Mesodermal cell (in vitro differentiated cells): ENCODE measurements around the gene MAD1L1.

Experiments
- H3K27ac ChIP-seq: 2 replicates; pipeline ENCODE4 v1.7.0; 2013; ENCODE audit warnings: mild to moderate bottlenecking, low read depth, low read length, moderate library complexity; ENCODE audit not compliant: severe bottlenecking
- H3K36me3 ChIP-seq: 2 replicates; pipeline ENCODE4 v1.7.1; 2013; ENCODE audit warnings: mild to moderate bottlenecking, low read length, moderate library complexity; ENCODE audit not compliant: control insufficient read depth, insufficient read depth
- H3K4me1 ChIP-seq: one replicate; pipeline ENCODE4 v1.7.1; 2013; ENCODE audit warnings: mild to moderate bottlenecking, low read length; ENCODE audit not compliant: insufficient read depth, control insufficient read depth, poor library complexity, severe bottlenecking
- H3K4me3 ChIP-seq: 2 replicates; pipeline ENCODE4 v1.7.0; 2013; ENCODE audit warnings: low read length, control low read depth, mild to moderate bottlenecking; ENCODE audit not compliant: insufficient read depth, poor library complexity, severe bottlenecking; ENCODE audit errors: extremely low read depth
- H3K9me3 ChIP-seq: 2 replicates; pipeline ENCODE4 v1.7.1; 2013; ENCODE audit warnings: mild to moderate bottlenecking, low read length, moderate library complexity; ENCODE audit not compliant: control insufficient read depth
- WGBS, 2 experiments: methylation state at CpG; one replicate each; pipeline ENCODE4 v1.1.5; 2013; ENCODE audit warnings: missing lambda C conversion rate in 2 of 2; ENCODE audit not compliant: insufficient coverage in 2 of 2; 5-methylcytosine and 5-hydroxymethylcytosine counted together

MAD1L1 gene

DNA sequence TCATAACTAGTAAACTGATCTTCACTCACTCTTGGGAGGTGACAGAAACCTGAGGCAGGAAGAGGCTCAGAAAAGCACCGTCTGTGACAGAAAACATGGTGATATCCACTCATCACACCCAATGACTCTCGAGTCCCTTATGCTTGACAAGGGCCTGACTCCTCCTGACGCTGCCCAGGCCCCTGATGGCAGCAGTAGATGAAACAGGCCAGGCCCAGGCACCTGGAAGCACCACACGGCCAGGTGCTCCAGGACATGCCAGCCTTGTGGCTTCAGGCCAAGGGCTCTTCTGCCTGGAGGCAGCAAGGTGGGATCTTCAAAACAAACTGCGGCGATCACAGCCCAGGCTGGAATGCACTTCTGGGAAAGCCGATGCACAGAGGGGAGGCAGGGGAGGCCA, 89.3 kb downstream of the MAD1L1 start:
- Histone ChIP-seq H3K4me3 (no peak overlapping the region), H3K4me1 (peaks cover 2% of the 10 kb centered on the region), H3K36me3 (peaks cover 39% of the 10 kb centered on the region), H3K9me3 (no peaks in the 10 kb centered on the region), H3K27ac (no peak overlapping the region)
- 95 to 98% methylated on average over 7 of the region's 7 CpGs for WGBS, 2 experiments

DNA sequence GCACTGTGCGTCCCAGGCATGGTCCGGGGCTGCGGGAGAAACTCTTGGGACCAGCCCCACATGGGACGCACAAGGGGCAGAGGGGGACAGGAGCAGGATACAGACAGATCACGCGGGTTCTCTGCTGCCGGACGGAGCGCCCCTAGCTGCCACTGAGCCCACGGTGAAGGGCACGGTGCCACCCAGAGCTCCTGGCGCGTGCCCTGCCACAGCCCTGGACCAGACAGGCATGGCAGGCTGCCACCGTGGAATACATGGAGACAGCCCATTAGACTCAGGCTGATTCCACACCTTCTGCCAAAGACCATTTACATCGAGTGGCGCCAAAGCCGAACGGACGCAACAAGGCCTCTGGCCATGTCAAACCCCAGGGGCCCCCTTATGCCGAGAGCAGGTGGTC, 90.4 kb downstream of the MAD1L1 start:
- Histone ChIP-seq H3K4me1 (peaks cover 4% of the 10 kb centered on the region), H3K4me3 (no peak overlapping the region), H3K36me3 (peaks cover 34% of the 10 kb centered on the region), H3K27ac (no peak overlapping the region), H3K9me3 (no peaks in the 10 kb centered on the region)
- 98% methylated on average over 18 to 20 of the region's 20 CpGs for WGBS, 2 experiments

GRCh38 chr7:2141651-2142050, 91.1 kb downstream of the MAD1L1 start:
- Histone ChIP-seq H3K4me1 (peaks cover 4% of the 10 kb centered on the region), H3K36me3 (peaks cover 35% of the 10 kb centered on the region), H3K27ac (no peak overlapping the region), H3K4me3 (no peak overlapping the region), H3K9me3 (no peaks in the 10 kb centered on the region)
- 94 to 96% methylated on average over 14 of the region's 14 CpGs for WGBS, 2 experiments

- WGBS, 2 experiments = 94 to 95% methylated on average over 16 to 17 of the region's 17 CpGs
- H3K36me3 ChIP-seq = peaks cover 35% of the 10 kb centered on the region
- no peaks in the 10 kb centered on the region for H3K9me3 ChIP-seq
- peaks cover 4% of the 10 kb centered on the region for H3K4me1 ChIP-seq
- no peak overlapping the region for H3K27ac ChIP-seq
- H3K4me3 ChIP-seq = no peak overlapping the region
Measured at GRCh38 chr7:2141021-2141410, 91.7 kb downstream of the MAD1L1 start.

- H3K9me3 ChIP-seq = no peaks in the 10 kb centered on the region
- H3K36me3 ChIP-seq = peaks cover 35% of the 10 kb centered on the region
- no peak overlapping the region for H3K4me3 ChIP-seq
- 90 to 97% methylated on average over 16 to 17 of the region's 21 CpGs for WGBS, 2 experiments
- peaks cover 4% of the 10 kb centered on the region for H3K4me1 ChIP-seq
- no peak overlapping the region for H3K27ac ChIP-seq
Measured at GRCh38 chr7:2140216-2141020, 92.3 kb downstream of the MAD1L1 start.

DNA sequence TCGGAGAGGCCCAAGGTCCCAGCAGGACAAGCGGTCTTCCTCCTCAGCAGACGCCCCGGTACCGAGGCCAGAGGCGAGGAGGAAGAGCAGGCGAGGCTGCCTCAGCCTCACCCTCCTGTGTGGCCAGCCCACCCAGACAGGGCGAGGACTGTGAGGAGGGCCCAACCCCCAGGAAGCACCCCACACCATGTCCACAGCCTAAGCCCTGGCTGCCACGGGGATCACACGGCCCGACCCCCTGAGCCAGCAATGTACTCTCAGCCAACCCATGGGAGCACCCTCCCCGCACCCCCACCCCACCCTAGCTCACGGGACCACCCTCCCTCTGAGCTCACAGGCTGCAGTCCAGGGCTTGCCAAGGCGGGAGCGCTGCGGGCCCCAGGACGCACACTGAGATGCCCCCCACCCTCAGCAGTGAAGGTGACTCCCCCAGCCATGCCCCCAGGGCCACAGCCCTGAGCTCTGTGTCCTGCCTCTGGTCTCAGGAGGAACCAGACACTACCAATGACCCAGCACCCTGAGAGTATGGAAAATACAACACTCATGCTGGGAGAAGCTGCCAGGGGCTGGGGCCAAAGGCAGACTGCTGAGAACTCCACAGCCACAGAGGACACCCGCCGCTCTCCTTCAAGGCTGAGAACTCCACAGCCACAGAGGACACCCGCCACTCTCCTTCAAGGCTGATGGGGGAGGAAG, 93.6 kb downstream of the MAD1L1 start:
- Histone ChIP-seq H3K27ac (no peak overlapping the region), H3K4me3 (no peak overlapping the region), H3K9me3 (no peaks in the 10 kb centered on the region), H3K36me3 (peaks cover 39% of the 10 kb centered on the region), H3K4me1 (peaks cover 4% of the 10 kb centered on the region)
- 93 to 95% methylated on average over 11 to 12 of the region's 20 CpGs for WGBS, 2 experiments

DNA sequence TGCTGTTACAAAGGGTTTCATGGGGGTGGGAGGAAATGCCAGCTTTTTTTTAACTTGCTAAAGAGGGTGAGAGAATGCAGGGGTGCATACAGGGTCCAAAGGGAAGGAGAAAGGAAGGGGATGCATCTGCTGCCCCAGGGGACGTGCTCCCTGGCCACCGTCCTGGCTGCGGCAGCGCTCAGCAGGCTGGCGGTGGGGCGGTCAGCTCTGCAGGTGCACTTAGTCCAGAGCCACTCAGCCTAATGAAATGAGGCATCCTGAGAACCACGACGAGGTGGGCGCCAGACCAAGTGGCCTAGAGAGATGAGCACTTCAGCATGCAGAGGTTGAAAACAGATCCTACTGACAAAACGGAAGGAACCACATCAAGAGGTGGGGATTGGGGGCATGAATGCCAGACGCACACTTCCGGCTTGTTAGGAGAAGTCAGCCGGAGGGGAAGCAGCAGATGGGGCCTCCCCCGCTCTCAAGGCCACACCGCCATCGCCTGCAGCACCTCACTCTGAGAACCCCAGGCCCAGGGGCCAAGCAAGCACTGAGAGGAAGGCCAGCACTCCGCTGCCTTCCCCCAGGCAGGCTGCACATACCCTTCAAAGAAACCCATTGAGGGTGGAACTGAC, 94.5 kb downstream of the MAD1L1 start:
- H3K27ac ChIP-seq = no peak overlapping the region
- no peak overlapping the region for H3K4me3 ChIP-seq
- H3K4me1 ChIP-seq = peaks cover 4% of the 10 kb centered on the region
- 94 to 97% methylated on average over 16 of the region's 17 CpGs for WGBS, 2 experiments
- H3K36me3 ChIP-seq = peaks cover 40% of the 10 kb centered on the region
- H3K9me3 ChIP-seq = no peaks in the 10 kb centered on the region

GRCh38 chr7:2134740-2135139, 98.0 kb downstream of the MAD1L1 start:
- no peak overlapping the region for H3K27ac ChIP-seq
- H3K4me3 ChIP-seq = no peak overlapping the region
- peaks cover 4% of the 10 kb centered on the region for H3K4me1 ChIP-seq
- 93 to 97% methylated on average over 5 of the region's 5 CpGs for WGBS, 2 experiments
- H3K9me3 ChIP-seq = no peaks in the 10 kb centered on the region
- peaks cover 52% of the 10 kb centered on the region for H3K36me3 ChIP-seq

GRCh38 chr7:2132243-2132642, 100.5 kb downstream of the MAD1L1 start:
- Histone ChIP-seq H3K27ac (no peak overlapping the region), H3K4me3 (no peak overlapping the region), H3K9me3 (no peaks in the 10 kb centered on the region), H3K36me3 (peaks cover 48% of the 10 kb centered on the region), H3K4me1 (no peaks in the 10 kb centered on the region)
- 93 to 95% methylated on average over 32 to 33 of the region's 33 CpGs for WGBS, 2 experiments

DNA sequence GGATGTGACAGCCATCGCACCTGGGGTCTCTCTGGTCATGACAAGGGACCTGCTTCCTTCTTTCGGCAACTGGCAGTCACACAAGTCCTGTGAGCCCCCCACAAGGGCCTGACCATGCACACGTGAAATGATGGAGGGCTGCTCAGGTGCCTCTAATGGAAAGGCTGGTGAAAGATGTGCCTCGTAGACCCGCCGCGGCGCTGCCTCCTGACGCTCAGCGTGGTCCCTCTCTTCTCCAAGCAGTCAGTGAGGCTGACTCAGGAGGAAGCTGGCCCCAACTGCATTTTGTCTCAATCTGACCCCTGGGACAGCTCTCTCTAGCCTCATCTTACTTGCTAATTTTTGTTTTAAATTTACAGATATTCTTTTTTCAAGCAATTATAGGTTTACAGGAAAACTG, 100.9 kb downstream of the MAD1L1 start:
- Histone ChIP-seq H3K36me3 (peaks cover 48% of the 10 kb centered on the region), H3K4me1 (no peaks in the 10 kb centered on the region), H3K27ac (no peak overlapping the region)

More for the DNA sequence above, 100.9 kb downstream of the MAD1L1 start:
- no peaks in the 10 kb centered on the region for H3K9me3 ChIP-seq
- H3K4me3 ChIP-seq = no peak overlapping the region
- 84 to 93% methylated on average over 10 of the region's 10 CpGs for WGBS, 2 experiments
